Measurements from ENCODE around the gene FSCN2. TPM values are rescaled to one million over a fixed set of nuclear protein-coding genes. Genes with fewer than 3 reads are reported as not detected.

FSCN2 gene
- total RNA-seq, 4 donors from 2014 or later, result 1.1 to 2.3 (median 1.8) TPM; not detected in 1

DNA sequence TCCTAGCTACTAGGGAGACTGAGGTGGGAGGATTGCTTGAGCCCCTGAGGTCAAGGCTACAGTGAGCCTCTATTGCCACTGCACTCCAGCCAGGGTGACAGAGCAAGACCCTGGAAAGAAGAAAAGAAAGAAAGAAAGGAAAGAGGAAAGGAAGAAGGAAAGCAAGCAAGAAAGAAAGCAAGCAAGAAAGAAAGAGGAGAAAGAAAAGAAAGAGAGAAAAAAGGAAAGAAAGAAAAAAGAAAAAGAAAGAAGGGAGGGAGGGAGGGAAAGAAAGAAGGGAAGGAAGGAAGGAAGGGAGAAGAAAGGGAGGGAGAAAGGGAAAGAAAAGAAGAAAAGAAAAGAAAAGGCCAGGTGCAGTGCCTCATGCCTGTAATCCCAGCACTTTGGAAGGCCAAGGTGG, 24.6 kb upstream of the FSCN2 start:
- Histone ChIP-seq H3K27ac (no peak overlapping the region), H3K9me3 (no peaks in the 10 kb centered on the region), H3K4me1 (peaks cover 0 to 3% (median under 1%) of the 10 kb centered on the region in 3 donors), H3K27me3 (peaks cover 0 to 10% (median 0%) of the 10 kb centered on the region in 4 donors), H3K4me3 (no peak overlapping the region), H3K36me3 (peaks cover 0 to 2% (median 0%) of the 10 kb centered on the region in 3 donors)
- intact Hi-C loops (cut with DNase I), result no loop called here
- DNase-seq, result no peak
- TF ChIP-seq POLR2A (IDR thresholded peaks at IDR 0.05), result no peak
- TF ChIP-seq, protein P1, sequence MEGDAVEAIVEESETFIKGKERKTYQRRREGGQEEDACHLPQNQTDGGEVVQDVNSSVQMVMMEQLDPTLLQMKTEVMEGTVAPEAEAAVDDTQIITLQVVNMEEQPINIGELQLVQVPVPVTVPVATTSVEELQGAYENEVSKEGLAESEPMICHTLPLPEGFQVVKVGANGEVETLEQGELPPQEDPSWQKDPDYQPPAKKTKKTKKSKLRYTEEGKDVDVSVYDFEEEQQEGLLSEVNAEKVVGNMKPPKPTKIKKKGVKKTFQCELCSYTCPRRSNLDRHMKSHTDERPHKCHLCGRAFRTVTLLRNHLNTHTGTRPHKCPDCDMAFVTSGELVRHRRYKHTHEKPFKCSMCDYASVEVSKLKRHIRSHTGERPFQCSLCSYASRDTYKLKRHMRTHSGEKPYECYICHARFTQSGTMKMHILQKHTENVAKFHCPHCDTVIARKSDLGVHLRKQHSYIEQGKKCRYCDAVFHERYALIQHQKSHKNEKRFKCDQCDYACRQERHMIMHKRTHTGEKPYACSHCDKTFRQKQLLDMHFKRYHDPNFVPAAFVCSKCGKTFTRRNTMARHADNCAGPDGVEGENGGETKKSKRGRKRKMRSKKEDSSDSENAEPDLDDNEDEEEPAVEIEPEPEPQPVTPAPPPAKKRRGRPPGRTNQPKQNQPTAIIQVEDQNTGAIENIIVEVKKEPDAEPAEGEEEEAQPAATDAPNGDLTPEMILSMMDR (IDR thresholded peaks at IDR 0.05), result no peak

DNA sequence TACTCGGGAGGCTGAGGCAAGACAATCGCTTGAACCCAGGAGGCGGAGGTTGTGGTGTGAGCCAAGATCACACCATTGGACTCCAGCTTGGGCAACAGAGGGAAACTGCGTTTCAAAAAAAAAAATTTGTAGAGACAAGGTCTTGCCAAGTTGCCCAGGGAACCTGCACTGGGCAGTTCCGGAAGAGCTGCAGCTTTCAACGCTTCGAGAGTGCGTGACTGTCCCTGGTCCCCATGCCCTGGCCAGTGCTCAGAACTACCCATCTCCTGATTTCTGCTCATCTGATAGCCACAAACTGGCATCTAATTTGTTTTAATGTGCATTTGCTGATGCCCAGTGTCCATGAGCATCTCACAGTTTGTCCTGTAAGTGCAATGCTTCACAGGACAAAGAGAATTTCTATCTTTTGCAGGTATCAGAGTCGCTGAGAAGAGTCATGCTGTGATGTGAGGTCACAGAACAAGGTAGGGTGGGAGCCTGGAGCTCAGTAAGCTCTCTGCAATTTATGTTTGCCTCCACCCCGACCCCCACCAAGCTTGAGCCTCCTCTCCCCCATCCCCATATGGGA, 19.5 kb upstream of the FSCN2 start:
- no peaks in the 10 kb centered on the region for H3K9me3 ChIP-seq
- H3K4me1 ChIP-seq, result peaks cover 13 to 43% (median 14%) of the 10 kb centered on the region in 3 donors
- no peak for DNase-seq
- peaks cover 15 to 41% (median 28%) of the 10 kb centered on the region in 3 donors for H3K36me3 ChIP-seq
- TF ChIP-seq, protein P1 (IDR thresholded peaks at IDR 0.05), result no peak
- TF ChIP-seq POLR2A (IDR thresholded peaks at IDR 0.05), result peak in 1 of 4 donors; percentile 6
- intact Hi-C loops (cut with DNase I), result no loop called here
- peak overlapping the region; percentile 91 to 99 (median 97) for H3K4me3 ChIP-seq
- WGBS, 2 donors, result 50 to 56% methylated on average over 10 of the region's 10 CpGs
- no peaks in the 10 kb centered on the region for H3K27me3 ChIP-seq
- H3K27ac ChIP-seq, result peak overlapping the region; percentile 66 to 100 (median 98)

DNA sequence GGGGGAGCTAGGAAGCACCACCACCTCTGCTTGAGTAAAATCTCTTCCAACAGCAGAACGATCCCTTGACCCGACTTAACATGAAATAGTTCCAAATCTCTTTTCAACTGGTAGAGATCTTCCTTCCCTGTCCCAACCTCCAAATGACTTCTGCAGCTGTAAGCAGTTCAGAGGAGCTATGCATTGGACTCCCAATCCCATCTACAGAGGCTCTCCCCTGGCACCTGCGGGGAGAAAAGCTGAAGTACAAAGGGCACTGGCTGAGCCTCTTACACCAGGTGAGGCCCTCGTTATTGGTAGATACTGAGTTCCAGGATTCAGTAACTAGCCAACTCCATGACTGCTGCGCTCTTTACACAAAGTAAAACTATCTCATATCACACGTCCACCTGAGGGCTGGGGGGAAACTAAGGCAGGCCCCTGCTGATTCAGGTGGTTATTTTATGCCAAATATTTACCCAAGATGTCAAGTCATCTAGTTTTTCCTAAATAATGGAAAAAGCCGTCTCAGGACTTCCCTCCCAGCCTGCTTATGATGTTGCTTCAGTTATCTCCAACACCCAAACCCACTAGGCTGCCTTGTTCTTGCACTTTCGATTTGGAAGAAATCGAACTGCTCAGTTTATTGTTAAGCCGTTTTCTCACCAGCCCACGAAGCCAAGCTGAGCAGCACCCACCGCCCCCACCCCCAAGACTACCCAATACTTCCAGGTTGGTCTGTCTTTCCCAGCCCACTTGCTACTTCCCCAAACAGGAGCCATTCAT, 18.8 kb upstream of the FSCN2 start:
- intact Hi-C loops (cut with DNase I), result no loop called here
- Histone ChIP-seq H3K9me3 (no peaks in the 10 kb centered on the region), H3K4me1 (peaks cover 14 to 50% (median 16%) of the 10 kb centered on the region in 3 donors), H3K27ac (peak overlapping the region; percentile 66 to 100 (median 98)), H3K4me3 (peak overlapping the region; percentile 91 to 99 (median 97)), H3K36me3 (peaks cover 15 to 41% (median 28%) of the 10 kb centered on the region in 3 donors), H3K27me3 (no peaks in the 10 kb centered on the region)
- TF ChIP-seq, protein P1 (IDR thresholded peaks at IDR 0.05), result no peak
- peak in 1 of 4 donors; percentile 11 for TF ChIP-seq POLR2A (IDR thresholded peaks at IDR 0.05)
- no peak for DNase-seq
- WGBS, 2 donors, result 19% methylated on average over 11 to 12 of the region's 12 CpGs

DNA sequence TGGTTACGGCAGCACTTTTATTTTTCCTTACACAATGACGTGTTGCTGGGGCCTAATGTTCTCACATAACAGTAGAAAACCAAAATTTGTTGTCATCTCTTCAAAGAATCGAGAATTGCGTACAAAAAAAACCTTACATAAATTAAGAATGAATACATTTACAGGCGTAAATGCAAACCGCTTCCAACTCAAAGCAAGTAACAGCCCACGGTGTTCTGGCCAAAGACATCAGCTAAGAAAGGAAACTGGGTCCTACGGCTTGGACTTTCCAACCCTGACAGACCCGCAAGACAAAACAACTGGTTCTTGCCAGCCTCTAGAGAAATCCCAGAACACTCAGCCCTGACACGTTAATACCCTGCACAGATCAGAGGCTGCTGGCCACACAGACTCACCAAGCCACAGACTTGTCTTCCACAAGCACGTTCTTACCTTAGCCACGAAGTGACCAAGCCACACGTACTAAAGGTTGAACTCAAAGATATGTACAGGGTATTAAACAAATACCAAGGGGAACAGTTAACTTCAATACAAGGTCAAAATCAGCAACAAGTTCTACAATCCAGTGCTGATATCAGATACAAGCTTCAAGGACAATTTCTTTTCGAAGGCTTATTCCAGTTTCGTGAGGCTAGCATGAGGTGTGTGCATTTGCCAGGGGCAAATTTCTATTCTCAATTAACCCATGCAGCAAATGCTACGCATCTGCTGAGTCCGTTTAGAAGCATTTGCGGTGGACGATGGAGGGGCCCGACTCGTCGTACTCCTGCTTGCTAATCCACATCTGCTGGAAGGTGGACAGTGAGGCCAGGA, 18.0 kb upstream of the FSCN2 start:
- peak overlapping the region; percentile 91 to 99 (median 97) for H3K4me3 ChIP-seq
- TF ChIP-seq, protein P1 (IDR thresholded peaks at IDR 0.05), result no peak
- peak in 1 of 4 donors; percentile 3 for TF ChIP-seq POLR2A (IDR thresholded peaks at IDR 0.05)
- peak overlapping the region; percentile 97 to 100 (median 100) for H3K27ac ChIP-seq
- intact Hi-C loops (cut with DNase I), result loop anchor here (5.0 kb wide), 1 partner anchor 113 kb away; the partner anchor contains the start of gene BAHCC1
- no peaks in the 10 kb centered on the region for H3K27me3 ChIP-seq
- H3K4me1 ChIP-seq, result peaks cover 14 to 54% (median 16%) of the 10 kb centered on the region in 3 donors
- no peaks in the 10 kb centered on the region for H3K9me3 ChIP-seq
- peaks cover 15 to 41% (median 28%) of the 10 kb centered on the region in 3 donors for H3K36me3 ChIP-seq
- whole genome bisulfite sequencing, 2 donors, result 4 to 7% methylated on average over 20 to 21 of the region's 22 CpGs
- DNase-seq, result no peak

Measured in esophagus squamous epithelium (tissue), 5 donors.